Heart left ventricle (tissue), 16 donors: Measurements from ENCODE around the gene TMEM94. TPM values are rescaled to one million over a fixed set of nuclear protein-coding genes. Genes with fewer than 3 reads are reported as not detected.
"Not testable (repeated sequence)": the region's sequence is repeated elsewhere in the genome, so short reads cannot be mapped to it uniquely, and the experiment has no call there.

Experiments
- ATAC-seq, 4 donors: fragments of 200-7000 bp; cut with Tn5 transposase; one replicate each; pipeline ENCODE4 v1.9.1; 2020 to 2022; ENCODE audit warnings: moderate library complexity in 4 of 4, mild to moderate bottlenecking in 3 of 4, moderate number of reproducible peaks in 1 of 4
- DNase-seq, 5 donors: peaks; one replicate each; pipeline ENCODE4 v3.0.0-alpha.2; 2020
- H3K27ac ChIP-seq, 12 donors: fragments of 200-600 bp; sonication (generic) in 4 of 12; one replicate each; pipeline versions ENCODE4 v1.5.0 to v1.8.0; 2016 to 2022; ENCODE audit warnings: mild to moderate bottlenecking in 2 of 12
- H3K27me3 ChIP-seq, 9 donors: fragments of 200-600 bp; sonication (generic) in 2 of 9; one replicate each; pipeline versions ENCODE4 v1.5.1 to v1.8.0; 2016 to 2022; ENCODE audit warnings: mild to moderate bottlenecking in 3 of 9
- H3K36me3 ChIP-seq, 9 donors: fragments of 200-600 bp; sonication (generic) in 2 of 9; one replicate each; pipeline versions ENCODE4 v1.5.0 to v1.8.0; 2018 to 2022; ENCODE audit warnings: mild to moderate bottlenecking in 2 of 9
- H3K4me1 ChIP-seq, 12 donors: fragments of 200-600 bp; sonication (generic) in 4 of 12; one replicate each; pipeline versions ENCODE4 v1.5.0 to v1.8.0; 2016 to 2022; ENCODE audit warnings: mild to moderate bottlenecking in 3 of 12
- H3K4me3 ChIP-seq, 12 donors: fragments of 200-600 bp; sonication (generic) in 4 of 12; one replicate each; pipeline versions ENCODE4 v1.5.0 to v1.8.0; 2017 to 2022; ENCODE audit warnings: mild to moderate bottlenecking in 9 of 12, moderate library complexity in 4 of 12
- H3K9me3 ChIP-seq, 12 donors: fragments of 200-600 bp; sonication (generic) in 4 of 12; one replicate each; pipeline versions ENCODE4 v1.5.0 to v1.8.0; 2016 to 2022; ENCODE audit warnings: mild to moderate bottlenecking in 1 of 12
- POLR2A ChIP-seq, 2 donors: fragments of 450-650 bp; IDR thresholded peaks; one replicate each; pipeline ENCODE4 v1.6.1; 2017; ENCODE audit warnings: antibody characterized with exemption in 2 of 2, mild to moderate bottlenecking in 2 of 2, moderate library complexity in 2 of 2
- WGBS, 4 donors: extraction: QIAGEN DNeasy Blood & Tissue Kit in 2 of 4; methylation state at CpG; one replicate each; pipeline versions ENCODE4 v1.1.5 to v1.1.7; 2013 to 2018; 5-methylcytosine and 5-hydroxymethylcytosine counted together
- intact Hi-C, 10 donors: fragments of 100-400 bp; cut with DNase I; formaldehyde crosslinking; loops; one replicate each; pipeline versions ENCODE4 v1.11.1 to v1.14.2; 2022
- polyA plus RNA-seq, 2 donors: library from polyadenylated mRNA; stranded (reverse); fragments of 200-250 nt; gene quantifications; one replicate each; pipeline ENCODE4 v1.2.3, GENCODE V29; 2013
- total RNA-seq, 9 donors: library from RNA; depleted of rRNA in 2 of 9; stranded (reverse); fragments of >200 nt in 2 of 9; fragmentation: NEBNext Ultra II Directional in 3 of 9; extraction: Animal tissue kit (Norgen Biotek cat#: 25700) in 3 of 9; gene quantifications; one replicate each; pipeline versions ENCODE4 v1.1.0 to v1.2.4, GENCODE V29; 2016 to 2023
- TF ChIP-seq, protein P1 (sequence below), 12 donors: fragments of 200-600 bp; sonication (generic) in 4 of 12; IDR thresholded peaks; one replicate each; pipeline versions ENCODE4 v1.5.0 to v1.8.0; 2018 to 2022; ENCODE audit warnings: antibody characterized with exemption in 12 of 12, mild to moderate bottlenecking in 5 of 12
- donor health status: ischemic (EF 13 %, LVEDD 7.1; RV severe dilation, severe dysfunction).
- donor health status: healthy with polysubstance abuse.
- donor health status: DM: no; HTN: yes; CAD: no.
- donor health status: DM: no; HTN: no; CAD: no.
- donor health status: ischemic (EF 25% LVEDD 6.9; RV normal size, moderate dysfunction).
- donor health status: ischemic (EF 25% LVEDD 5.7; RV mildly dilated, moderate dysfunction).
- donor health status: healthy.
- donor health status: DM: yes; HTN: yes; CAD: no.
- donor health status: ischemic (EF 35%, LVEDD 5.7; RV mildly dilated, moderate dysfunction).
- donor health status: nonischemic (EF 11% LVEDD 7.7; RV severe dilation, severe dysfunction).
- donor health status: DM: yes; HTN: yes; CAD: no.
- donor health status: PGD.
- donor health status: ischemic (EF 29% LVEDD 5.4; RV normal size, mild dysfunction).
- donor health status: nonischemic (EF 23%, LVEDD 6.1; RV moderate dilation, normal function).

TMEM94 gene
- total and polyA plus RNA-seq, 11 donors, result 34.1 to 130 (median 47.3) TPM

DNA sequence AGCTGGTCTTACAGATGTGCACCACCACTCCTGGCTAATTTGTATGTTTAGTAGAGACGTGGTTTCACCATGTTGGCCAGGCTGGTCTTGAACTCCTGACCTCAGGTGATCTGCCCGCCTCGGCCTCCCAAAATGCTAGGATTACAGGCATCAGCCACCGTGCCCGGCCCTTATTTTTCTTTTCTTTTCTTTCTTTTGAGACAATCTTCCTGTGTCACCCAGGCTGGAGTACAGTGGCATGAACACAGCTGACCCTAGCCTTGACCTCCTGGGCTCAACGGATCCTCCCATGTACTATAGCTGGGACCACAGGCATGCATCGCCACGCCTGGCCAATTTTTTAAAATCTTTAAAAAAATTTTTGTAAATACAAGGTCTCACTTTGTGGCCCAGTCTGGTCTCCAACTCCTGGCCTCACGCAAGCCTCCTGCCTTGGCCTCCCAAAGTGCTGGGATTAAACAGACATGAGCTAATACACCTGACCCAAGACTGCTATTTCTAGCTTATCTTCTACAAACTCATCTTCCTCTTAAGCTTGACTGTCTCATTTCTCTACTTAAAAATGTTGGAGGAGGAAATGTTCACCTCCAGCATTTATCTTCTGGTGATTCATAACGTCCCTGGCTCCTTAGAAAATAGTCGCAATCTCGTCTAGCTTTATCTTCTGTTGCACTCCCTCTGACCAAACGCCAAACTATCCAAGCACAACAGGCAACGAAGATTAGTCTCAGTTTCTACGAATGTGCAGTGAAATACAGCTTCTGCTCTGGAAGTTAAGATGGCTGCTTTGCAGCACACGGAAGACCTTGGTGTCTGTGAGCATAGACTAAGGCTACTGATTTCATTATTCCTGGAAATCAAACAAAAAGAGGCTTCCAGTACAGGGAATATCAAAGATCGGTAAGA is 8.2 kb upstream of the TMEM94 start:
- intact Hi-C loops, result no loop called here
- no peak overlapping the region for H3K4me3 ChIP-seq
- no peaks in the 10 kb centered on the region for H3K9me3 ChIP-seq
- no peaks in the 10 kb centered on the region for H3K36me3 ChIP-seq
- ATAC-seq (no peak), DNase-seq (no peak)
- H3K4me1 ChIP-seq, result peaks cover 0 to 15% (median 8%) of the 10 kb centered on the region in 12 donors
- TF ChIP-seq POLR2A (IDR thresholded peaks at IDR 0.05), result no peak
- TF ChIP-seq, protein P1, sequence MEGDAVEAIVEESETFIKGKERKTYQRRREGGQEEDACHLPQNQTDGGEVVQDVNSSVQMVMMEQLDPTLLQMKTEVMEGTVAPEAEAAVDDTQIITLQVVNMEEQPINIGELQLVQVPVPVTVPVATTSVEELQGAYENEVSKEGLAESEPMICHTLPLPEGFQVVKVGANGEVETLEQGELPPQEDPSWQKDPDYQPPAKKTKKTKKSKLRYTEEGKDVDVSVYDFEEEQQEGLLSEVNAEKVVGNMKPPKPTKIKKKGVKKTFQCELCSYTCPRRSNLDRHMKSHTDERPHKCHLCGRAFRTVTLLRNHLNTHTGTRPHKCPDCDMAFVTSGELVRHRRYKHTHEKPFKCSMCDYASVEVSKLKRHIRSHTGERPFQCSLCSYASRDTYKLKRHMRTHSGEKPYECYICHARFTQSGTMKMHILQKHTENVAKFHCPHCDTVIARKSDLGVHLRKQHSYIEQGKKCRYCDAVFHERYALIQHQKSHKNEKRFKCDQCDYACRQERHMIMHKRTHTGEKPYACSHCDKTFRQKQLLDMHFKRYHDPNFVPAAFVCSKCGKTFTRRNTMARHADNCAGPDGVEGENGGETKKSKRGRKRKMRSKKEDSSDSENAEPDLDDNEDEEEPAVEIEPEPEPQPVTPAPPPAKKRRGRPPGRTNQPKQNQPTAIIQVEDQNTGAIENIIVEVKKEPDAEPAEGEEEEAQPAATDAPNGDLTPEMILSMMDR (IDR thresholded peaks at IDR 0.05), result no peak
- WGBS, 4 donors, result 77 to 81% (median 80%) methylated on average over 17 of the region's 17 CpGs
- no peaks in the 10 kb centered on the region for H3K27me3 ChIP-seq
- H3K27ac ChIP-seq, result no peak overlapping the region

DNA sequence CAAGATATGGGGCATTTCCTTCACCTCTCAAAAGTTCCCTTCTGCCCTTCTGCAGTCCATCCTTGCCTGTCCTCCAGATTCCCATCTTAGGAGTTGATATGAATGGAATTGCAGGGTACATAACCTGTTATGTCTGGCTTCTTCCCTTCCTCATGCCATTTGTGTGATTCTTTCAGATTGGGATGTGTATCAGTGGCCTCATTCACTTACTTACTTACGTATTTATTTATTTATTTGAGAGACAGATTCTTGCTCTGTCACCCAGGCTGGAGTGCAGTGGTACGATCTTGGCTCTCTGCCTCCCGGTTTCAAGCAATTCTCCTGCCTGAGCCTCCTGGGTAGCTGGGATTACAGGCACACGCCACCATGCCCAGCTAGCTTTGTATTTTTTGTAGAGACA is 6.2 kb upstream of the TMEM94 start:
- Histone ChIP-seq H3K4me1 (peaks cover 0 to 2% (median 0%) of the 10 kb centered on the region in 12 donors), H3K27me3 (no peaks in the 10 kb centered on the region), H3K4me3 (no peak overlapping the region), H3K9me3 (no peaks in the 10 kb centered on the region), H3K27ac (no peak overlapping the region), H3K36me3 (no peaks in the 10 kb centered on the region)
- ATAC-seq (no peak), DNase-seq (no peak)
- WGBS, 4 donors, result 87 to 90% (median 89%) methylated on average over 4 of the region's 4 CpGs
- TF ChIP-seq, protein P1 (IDR thresholded peaks at IDR 0.05), result no peak
- TF ChIP-seq POLR2A (IDR thresholded peaks at IDR 0.05), result no peak
- intact Hi-C loops, result loop anchor here in 1 of 10 donors (10.0 kb wide), 1 partner anchor 65 kb away; the partner anchor contains the start of genes CASKIN2 and TSEN54

DNA sequence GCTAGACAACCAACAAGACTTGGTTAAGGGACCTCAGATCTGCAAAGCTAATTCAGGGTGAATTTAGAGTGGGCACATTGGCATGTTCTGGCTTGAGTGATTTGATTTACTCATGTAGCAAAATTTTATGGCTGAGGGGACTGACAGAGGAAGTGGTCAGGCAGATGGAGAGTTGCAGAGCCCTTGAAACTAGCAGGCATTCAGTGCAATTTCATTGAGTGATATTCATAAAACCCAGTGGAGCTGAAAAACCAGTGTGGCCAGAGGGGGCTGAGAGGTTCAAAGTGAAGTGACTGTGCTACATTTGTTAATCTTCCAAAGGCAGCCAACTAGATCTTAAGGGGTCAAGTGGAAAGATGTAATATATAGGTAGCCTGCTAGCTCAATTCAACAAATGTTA is 2.2 kb upstream of the TMEM94 start:
- Histone ChIP-seq H3K27me3 (no peaks in the 10 kb centered on the region), H3K4me3 (no peak overlapping the region), H3K27ac (no peak overlapping the region), H3K4me1 (peaks cover 0 to 30% (median 16%) of the 10 kb centered on the region in 12 donors), H3K9me3 (no peaks in the 10 kb centered on the region), H3K36me3 (no peaks in the 10 kb centered on the region)
- intact Hi-C loops, result loop anchor here in 1 of 10 donors (10.0 kb wide), 1 partner anchor 61 kb away; the partner anchor contains the start of genes CASKIN2 and TSEN54
- no peak for DNase-seq
- ATAC-seq, result no peak
- no peak for TF ChIP-seq POLR2A (IDR thresholded peaks at IDR 0.05)
- TF ChIP-seq, protein P1 (IDR thresholded peaks at IDR 0.05), result no peak

DNA sequence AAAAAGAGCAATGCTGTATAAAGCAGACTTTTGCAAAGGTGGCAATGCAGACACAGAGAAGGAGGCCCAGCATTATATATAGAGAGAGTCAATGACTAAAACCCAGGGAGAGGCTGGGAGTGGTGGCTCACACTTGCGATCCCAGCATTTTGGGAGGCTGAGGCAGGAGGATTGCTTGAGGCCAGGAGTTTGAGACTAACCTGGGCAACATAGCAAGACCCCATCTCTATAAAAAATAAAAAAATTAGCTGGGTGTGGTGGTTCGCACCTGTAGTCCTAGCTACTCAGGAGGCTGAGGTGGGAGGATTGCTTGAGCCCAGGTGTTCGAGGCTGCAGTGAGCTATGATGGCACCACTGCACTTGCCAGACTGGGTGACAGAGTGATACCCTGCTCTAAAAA is 1.8 kb upstream of the TMEM94 start:
- not testable (repeated sequence) for DNase-seq, H3K27ac ChIP-seq, H3K36me3 ChIP-seq, H3K27me3 ChIP-seq, H3K4me3 ChIP-seq, ATAC-seq, H3K9me3 ChIP-seq
- peaks cover 0 to 35% (median 20%) of the 10 kb centered on the region in 12 donors for H3K4me1 ChIP-seq
- intact Hi-C loops, result loop anchor here in 4 of 10 donors (5.0 to 10.0 kb wide), 4 partner anchors 48 to 63 kb away; partner anchors contain the start of genes CASKIN2 (in 3 of the 4) and TSEN54 (in 3 of the 4)
- WGBS, 4 donors, result 97 to 99% (median 97%) methylated on average over 3 of the region's 3 CpGs
